ENCODE results near the gene SH2D2A. TPM values are rescaled to one million over a fixed set of nuclear protein-coding genes. Genes with fewer than 3 reads are reported as not detected.

SH2D2A gene
- total RNA-seq, 2 donors from 2014 or later = 153 to 188 TPM

DNA sequence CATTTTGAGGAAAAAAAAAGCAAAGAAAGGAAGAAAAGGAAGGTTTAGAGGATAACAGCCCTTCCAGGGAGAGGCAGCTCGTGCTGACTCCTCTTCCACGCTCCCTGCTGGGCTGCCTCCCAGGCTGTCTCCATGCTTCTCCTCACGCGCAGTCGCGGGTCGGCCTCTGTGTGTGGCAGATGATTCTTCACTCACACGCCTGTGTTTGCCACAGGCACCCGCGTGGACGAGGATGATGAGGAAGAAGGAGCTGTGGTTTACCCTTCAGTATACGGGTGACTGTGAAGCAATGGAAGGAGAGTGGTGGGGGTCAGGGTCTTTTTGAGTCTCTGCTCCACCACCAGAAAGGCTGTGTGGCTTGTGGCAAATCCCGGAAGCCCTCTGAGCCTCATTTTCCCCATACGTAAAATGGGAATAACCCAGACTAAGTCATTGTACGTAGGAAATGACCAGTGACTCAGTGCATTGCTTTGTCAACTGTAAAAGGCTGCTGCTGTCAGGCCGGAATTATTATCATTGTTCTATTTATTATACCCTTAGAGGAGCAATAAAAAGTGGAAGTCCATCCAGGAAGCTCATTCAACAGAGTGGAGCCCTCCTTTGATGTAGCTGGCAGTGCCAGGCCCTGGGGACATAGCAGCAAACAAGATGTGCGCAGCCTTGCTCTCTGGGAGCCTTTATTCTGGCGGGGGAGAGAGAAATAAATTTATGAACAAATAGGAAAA lies 11.9 kb upstream of the SH2D2A start:
- Mint-ChIP-seq H3K4me3 (no peak overlapping the region), H3K27me3 (peaks cover 5 to 6% of the 10 kb centered on the region in 2 donors), H3K36me3 (no peaks in the 10 kb centered on the region), H3K9me3 (no peaks in the 10 kb centered on the region), H3K27ac (no peak overlapping the region), H3K4me1 (ENCODE audit: low read depth in 2 of 2) (peaks cover 5 to 6% of the 10 kb centered on the region in 2 donors)
- ATAC-seq = no peak
- DNase-seq (ENCODE audit: low spot score) = no peak

DNA sequence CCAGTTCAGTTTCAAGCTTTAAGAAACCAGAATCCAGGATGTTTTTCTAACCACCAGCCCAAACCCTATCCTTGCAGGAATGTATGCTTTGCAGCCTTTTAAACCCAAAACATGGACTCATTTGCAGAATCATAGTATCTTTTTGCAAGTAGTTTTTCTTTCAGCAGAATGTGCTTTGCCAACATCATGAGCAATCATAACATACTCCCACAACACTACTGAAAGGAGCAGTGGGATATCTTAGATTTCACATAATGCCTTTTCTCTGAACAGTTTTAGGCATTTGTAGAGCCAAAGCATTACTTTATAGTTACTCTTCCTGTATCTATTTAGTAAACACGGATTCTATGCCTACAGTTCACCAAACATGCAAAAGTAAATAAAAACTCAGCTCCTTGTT lies 10.0 kb upstream of the SH2D2A start:
- DNase-seq (ENCODE audit: low spot score) = no peak
- peaks cover 16 to 17% of the 10 kb centered on the region in 2 donors for H3K4me1 Mint-ChIP-seq (ENCODE audit: low read depth in 2 of 2)
- no peak overlapping the region for H3K4me3 Mint-ChIP-seq
- H3K27me3 Mint-ChIP-seq = peaks cover 5 to 6% of the 10 kb centered on the region in 2 donors
- H3K27ac Mint-ChIP-seq = no peak overlapping the region
- H3K9me3 Mint-ChIP-seq = no peaks in the 10 kb centered on the region
- H3K36me3 Mint-ChIP-seq = no peaks in the 10 kb centered on the region
- ATAC-seq = no peak

DNA sequence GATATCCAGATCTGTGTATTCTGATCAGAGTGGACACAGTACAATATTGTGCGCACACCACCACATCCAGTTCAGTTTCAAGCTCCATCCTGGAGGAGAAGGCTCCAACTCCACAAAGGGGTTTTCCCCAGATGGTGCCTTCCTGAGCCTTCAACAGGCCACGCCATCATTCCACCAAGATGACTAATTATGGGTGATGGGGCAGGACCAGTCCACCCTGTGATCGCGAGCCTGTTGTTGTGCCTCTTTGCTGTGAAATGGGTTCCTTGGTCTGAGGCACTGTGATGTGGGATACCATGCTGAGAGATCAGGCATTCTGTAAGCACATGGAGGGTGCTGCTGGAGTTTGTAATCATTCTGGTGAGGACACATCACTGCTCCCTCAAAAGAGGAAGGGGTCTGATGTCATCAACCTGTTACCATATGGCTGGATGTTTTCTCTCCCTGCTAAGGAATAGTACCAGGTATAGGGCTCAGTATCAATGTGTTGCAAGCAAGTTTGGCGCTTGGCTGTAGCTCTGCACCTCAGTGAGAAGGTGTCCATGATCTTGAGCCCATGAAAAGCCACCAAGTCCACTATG lies 6.7 kb upstream of the SH2D2A start:
- Mint-ChIP-seq H3K27ac (peak overlapping the region in 1 of 2 donors; percentile 56), H3K4me3 (peak overlapping the region; percentile 4), H3K36me3 (no peaks in the 10 kb centered on the region), H3K27me3 (no peaks in the 10 kb centered on the region), H3K4me1 (ENCODE audit: low read depth in 2 of 2) (peaks cover 35 to 36% of the 10 kb centered on the region in 2 donors), H3K9me3 (no peaks in the 10 kb centered on the region)
- ATAC-seq (no peak), DNase-seq (ENCODE audit: low spot score) (no peak)

DNA sequence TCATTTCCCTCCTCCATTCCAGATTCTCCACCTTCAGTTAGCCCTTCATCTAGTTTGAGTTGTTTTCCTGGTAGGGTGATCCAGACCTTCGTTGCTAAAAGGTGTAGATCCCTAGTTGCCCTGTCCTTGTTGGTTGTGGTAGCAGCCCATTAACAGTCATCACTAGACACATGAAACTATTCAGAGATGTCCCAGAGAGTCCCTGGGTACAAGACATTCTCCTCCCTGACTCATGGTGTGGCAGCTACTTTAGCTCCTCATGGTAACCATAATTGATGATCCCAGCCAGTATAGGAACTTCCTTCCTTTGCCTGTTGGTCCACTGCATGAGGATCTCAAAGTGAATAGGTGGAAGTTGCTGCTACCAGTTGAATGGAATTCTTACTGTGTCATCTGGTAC lies 6.0 kb upstream of the SH2D2A start:
- H3K4me3 Mint-ChIP-seq = peak overlapping the region; percentile 4
- ATAC-seq (no peak), DNase-seq (ENCODE audit: low spot score) (no peak)
- no peaks in the 10 kb centered on the region for H3K9me3 Mint-ChIP-seq
- peak overlapping the region in 1 of 2 donors; percentile 56 for H3K27ac Mint-ChIP-seq
- peaks cover 41 to 42% of the 10 kb centered on the region in 2 donors for H3K4me1 Mint-ChIP-seq (ENCODE audit: low read depth in 2 of 2)
- no peaks in the 10 kb centered on the region for H3K27me3 Mint-ChIP-seq
- H3K36me3 Mint-ChIP-seq = no peaks in the 10 kb centered on the region

DNA sequence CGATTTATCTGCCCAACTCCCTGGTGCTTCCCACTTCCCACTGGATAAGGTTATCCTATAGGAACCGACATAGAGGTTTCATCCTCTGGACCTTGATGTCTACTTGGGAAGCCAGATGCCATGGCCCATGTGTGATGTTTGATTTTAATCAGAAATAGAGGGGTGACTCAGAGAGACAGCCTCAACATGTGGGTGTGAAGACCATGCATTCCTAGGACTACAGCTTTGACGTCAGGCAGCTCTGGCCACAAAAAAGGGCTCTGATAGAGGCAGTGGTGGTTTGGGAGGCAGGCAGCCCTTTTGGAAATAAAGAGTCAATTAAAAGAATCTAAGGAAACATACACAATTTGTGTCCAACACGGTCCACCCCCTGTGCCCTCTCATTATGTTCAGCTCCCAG lies 5.2 kb upstream of the SH2D2A start:
- H3K27me3 Mint-ChIP-seq = no peaks in the 10 kb centered on the region
- H3K27ac Mint-ChIP-seq = peak overlapping the region; percentile 29 to 56
- H3K4me3 Mint-ChIP-seq = peak overlapping the region; percentile 47
- DNase-seq (ENCODE audit: low spot score) = no peak
- ATAC-seq = peak; percentile 71 to 88
- no peaks in the 10 kb centered on the region for H3K9me3 Mint-ChIP-seq
- peaks cover 45 to 46% of the 10 kb centered on the region in 2 donors for H3K4me1 Mint-ChIP-seq (ENCODE audit: low read depth in 2 of 2)
- no peaks in the 10 kb centered on the region for H3K36me3 Mint-ChIP-seq

DNA sequence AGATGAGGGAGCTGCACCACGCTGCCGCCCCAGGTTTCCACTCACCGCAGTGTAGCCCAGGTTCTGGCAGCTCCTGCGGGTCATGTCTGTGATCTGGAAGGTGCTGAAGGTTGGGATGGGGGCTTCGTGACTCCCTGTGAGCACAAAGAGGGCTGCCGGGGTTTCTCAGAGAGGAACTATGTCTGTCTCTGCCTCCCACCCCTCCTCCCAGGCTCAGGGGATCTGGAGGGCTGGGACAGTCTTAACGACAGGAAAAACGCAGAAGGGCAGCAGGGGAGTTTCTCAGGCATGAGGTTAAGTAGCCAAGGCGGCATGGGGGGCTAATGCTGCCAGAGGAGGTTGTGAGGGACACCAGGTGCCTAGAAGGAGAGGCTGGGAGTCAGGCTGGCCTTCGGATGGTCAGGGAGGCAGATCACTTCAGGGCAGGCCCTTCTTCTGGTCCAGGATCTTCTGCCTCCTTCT lies 656 bp downstream of the SH2D2A start:
- peaks cover 28% of the 10 kb centered on the region for H3K36me3 Mint-ChIP-seq
- DNase-seq (ENCODE audit: low spot score) = no peak

DNA sequence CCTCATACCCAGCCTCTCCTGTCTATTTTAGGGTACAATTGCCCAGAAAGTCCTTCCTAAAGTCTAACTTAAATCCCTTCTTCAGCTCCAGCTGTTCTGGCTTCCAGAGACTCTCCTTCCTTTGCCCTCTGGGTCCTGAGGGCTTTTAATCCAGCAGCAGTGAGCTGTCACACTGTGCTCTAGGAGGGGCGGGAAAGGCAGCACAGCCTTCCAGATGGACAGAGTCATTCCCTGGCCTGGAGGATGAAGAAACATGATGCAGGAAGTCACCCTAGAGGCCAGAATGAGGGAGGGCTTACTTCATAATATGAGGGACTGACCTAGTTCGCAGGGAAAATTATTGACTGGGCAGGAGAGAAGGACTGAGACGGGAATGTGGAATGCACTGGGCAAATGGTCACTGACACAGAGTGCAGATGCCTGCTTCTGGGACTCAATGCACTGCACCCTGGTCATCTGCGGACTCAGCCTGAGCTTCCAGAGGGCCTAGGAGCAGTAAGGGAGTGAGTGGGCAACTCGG lies 1.3 kb downstream of the SH2D2A start:
- H3K9me3 Mint-ChIP-seq = no peaks in the 10 kb centered on the region
- H3K4me3 Mint-ChIP-seq = peak overlapping the region; percentile 95
- DNase-seq (ENCODE audit: low spot score) = no peak
- peaks cover 31% of the 10 kb centered on the region for H3K36me3 Mint-ChIP-seq
- no peaks in the 10 kb centered on the region for H3K27me3 Mint-ChIP-seq
- ATAC-seq = no peak
- peak overlapping the region; percentile 93 to 99 for H3K27ac Mint-ChIP-seq
- H3K4me1 Mint-ChIP-seq (ENCODE audit: low read depth in 2 of 2) = peaks cover 71% of the 10 kb centered on the region in 2 donors

More for the DNA sequence above, 656 bp downstream of the SH2D2A start:
- H3K4me1 Mint-ChIP-seq (ENCODE audit: low read depth in 2 of 2) = peaks cover 72 to 76% of the 10 kb centered on the region in 2 donors
- H3K27ac Mint-ChIP-seq = peak overlapping the region; percentile 93 to 99
- no peaks in the 10 kb centered on the region for H3K27me3 Mint-ChIP-seq
- ATAC-seq = no peak
- peak overlapping the region; percentile 95 for H3K4me3 Mint-ChIP-seq
- H3K9me3 Mint-ChIP-seq = no peaks in the 10 kb centered on the region

DNA sequence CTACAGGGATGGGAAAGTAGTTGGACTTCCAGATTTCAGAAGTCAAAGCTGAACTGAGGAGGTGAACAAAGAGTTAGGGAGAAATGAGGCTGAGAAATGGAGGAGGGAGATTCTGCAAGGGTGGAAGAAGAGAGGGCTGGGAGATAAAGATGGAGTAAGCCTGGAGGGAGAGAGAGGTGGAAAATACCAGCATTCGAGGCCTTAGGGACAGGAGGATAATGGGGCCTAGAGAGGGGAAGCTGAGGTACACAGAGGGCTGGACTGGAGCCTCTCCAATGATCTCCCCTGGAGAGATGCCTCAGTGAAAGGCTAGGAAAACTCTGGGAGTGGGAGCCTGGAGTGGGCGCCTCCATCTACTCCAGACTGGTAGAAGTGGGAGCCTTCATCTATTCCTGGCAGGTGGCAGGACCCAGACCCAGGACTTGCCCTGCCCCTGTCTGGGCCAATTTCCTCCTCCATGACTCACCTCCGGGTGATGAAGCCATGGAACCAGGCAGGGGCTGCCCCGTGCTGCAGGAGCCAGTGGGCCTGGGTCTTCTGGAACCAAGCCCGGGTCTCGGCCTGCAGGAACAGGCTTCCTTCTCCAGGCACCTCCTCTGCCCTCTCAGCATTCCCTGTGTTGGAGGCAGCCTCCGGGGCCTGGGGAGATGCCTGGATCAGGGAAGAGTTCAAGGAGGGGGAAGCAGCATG lies 1.9 kb downstream of the SH2D2A start:
- peaks cover 31% of the 10 kb centered on the region for H3K36me3 Mint-ChIP-seq

DNA sequence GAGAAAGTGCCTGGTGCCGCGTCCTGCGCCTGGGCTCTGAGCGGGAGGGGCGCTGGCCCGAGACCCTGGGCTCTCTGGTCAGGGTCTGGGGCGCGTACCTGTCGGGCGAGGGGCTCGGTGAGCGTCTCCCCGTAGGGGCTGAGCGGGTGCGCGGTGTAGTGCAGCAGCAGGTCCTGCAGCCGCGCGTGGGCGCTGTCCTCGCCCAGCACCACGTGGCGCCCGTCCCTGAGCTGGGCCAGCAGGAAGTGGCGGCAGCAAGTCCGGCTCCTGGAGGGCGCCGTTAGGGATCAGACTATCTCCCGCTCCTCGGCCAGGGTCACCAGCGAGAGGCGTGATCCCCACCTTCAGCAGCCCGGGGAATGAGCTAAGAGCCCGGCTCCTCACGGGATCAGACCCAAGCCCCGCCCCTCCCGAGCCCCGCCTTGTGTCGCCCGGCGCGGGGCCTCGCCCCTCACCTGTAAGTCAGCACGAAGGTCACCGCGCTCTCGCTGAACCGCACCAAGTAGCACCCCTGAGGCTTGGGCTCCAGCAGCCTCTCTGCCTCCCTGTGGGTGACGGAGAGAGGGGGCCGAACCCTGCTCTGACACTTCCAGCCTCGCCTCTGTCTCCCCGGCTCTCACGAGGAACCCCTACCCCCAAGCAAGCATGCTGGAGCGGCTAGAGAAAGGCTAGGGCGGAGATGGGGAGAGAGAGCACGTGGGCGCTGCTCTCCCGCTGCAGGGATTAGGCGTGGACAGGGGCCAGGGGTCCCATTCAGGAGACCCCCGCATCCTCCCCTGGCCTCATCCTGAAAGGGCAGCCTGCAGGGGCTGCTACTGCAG lies 2.7 kb downstream of the SH2D2A start:
- peak; percentile 81 for DNase-seq (ENCODE audit: low spot score)
- Mint-ChIP-seq H3K9me3 (no peaks in the 10 kb centered on the region), H3K36me3 (peaks cover 31% of the 10 kb centered on the region), H3K4me3 (peak overlapping the region; percentile 95), H3K27ac (peak overlapping the region; percentile 93 to 99), H3K27me3 (no peaks in the 10 kb centered on the region), H3K4me1 (ENCODE audit: low read depth in 2 of 2) (peaks cover 74 to 75% of the 10 kb centered on the region in 2 donors)
- ATAC-seq = peak; percentile 52 to 56

More for the DNA sequence above, 1.9 kb downstream of the SH2D2A start:
- Mint-ChIP-seq H3K27me3 (no peaks in the 10 kb centered on the region), H3K4me1 (ENCODE audit: low read depth in 2 of 2) (peaks cover 68 to 70% of the 10 kb centered on the region in 2 donors), H3K4me3 (peak overlapping the region; percentile 95), H3K9me3 (no peaks in the 10 kb centered on the region), H3K27ac (peak overlapping the region; percentile 93 to 99)
- ATAC-seq (peak in 1 of 2 donors; percentile 28), DNase-seq (ENCODE audit: low spot score) (no peak)

DNA sequence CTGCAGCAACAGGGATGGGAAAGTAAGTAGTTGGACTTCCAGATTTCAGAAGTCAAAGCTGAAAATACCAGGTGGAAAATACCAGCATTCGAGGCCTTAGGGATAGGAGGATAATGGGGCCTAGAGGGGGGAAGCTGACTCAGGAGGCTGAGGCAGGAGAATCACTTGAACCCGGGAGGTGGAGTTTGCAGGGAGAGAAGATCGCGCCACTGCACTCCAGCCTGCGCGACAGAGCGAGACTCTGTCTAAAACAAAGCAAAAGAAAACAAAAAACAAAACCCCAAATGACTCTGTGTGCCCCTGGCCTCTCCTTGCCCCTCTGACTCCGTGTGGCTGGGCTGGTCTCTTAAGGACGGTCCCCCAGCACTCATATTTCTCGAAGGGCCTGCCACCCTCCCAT lies 3.4 kb downstream of the SH2D2A start:
- H3K36me3 Mint-ChIP-seq = peaks cover 31% of the 10 kb centered on the region
- H3K27me3 Mint-ChIP-seq = no peaks in the 10 kb centered on the region

DNA sequence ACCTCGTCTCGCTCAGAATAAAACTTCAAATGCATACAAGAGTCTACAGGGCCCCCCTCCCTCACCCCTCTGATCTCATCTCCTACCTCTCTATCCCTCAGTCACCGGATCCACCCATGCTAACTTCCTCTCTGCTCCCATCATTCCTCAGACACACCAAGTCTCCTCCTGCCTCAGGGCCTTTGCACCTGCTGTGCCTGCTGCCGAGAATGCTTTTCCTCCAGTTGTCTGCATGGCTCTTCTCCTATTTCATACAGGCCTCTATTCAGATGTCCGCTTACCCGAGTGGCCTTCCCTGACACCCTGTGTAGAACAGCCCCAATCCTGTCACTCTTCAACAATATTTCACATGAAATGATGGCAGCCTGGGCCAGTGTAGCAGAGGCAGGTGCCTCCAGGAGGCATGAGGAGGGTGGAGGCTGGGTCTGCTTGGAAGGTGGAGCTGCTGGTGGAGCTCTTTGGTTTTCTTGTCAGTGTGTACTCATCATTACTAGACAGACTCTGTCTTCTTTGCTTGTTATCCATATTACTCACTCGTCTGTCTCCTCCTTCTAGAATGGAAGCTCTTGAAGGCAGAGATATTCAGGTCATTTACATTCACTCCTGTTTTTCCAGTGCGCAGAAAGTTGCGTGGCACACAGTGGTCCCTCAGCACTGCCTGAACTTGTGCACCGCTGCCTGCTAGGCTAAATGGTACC lies 4.2 kb downstream of the SH2D2A start:
- ATAC-seq (no peak), DNase-seq (ENCODE audit: low spot score) (no peak)
- Mint-ChIP-seq H3K9me3 (no peaks in the 10 kb centered on the region), H3K36me3 (peaks cover 31% of the 10 kb centered on the region), H3K4me1 (ENCODE audit: low read depth in 2 of 2) (peaks cover 80 to 82% of the 10 kb centered on the region in 2 donors), H3K27me3 (no peaks in the 10 kb centered on the region), H3K4me3 (peak overlapping the region; percentile 95), H3K27ac (peak overlapping the region; percentile 93 to 99)

More for the DNA sequence above, 3.4 kb downstream of the SH2D2A start:
- H3K4me1 Mint-ChIP-seq (ENCODE audit: low read depth in 2 of 2) = peaks cover 78 to 79% of the 10 kb centered on the region in 2 donors
- DNase-seq (ENCODE audit: low spot score) (no peak), ATAC-seq (no peak)
- peak overlapping the region; percentile 95 for H3K4me3 Mint-ChIP-seq
- H3K9me3 Mint-ChIP-seq = no peaks in the 10 kb centered on the region
- H3K27ac Mint-ChIP-seq = peak overlapping the region; percentile 93 to 99

DNA sequence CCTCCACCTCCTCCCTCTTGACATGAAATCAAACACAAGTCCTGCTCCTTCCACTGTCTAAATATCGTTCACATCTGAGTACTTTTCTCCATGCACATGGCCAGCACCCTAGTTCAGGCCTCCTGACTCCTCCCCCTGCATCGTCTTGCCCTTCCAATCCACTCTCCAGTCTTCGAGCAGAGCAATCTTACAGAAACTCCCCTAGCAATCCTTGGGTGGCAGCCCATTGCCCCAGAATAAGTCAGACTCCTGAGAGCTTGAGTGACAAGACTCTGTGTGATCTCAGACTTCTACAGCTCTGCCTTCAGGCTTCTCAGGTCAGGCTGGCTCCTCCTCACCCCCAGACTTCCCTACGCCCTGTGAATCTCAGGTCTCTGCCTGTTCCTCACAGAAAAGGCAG lies 5.5 kb downstream of the SH2D2A start:
- no peak for ATAC-seq
- Mint-ChIP-seq H3K4me3 (peak overlapping the region; percentile 95), H3K4me1 (ENCODE audit: low read depth in 2 of 2) (peaks cover 83 to 84% of the 10 kb centered on the region in 2 donors), H3K36me3 (peaks cover 40% of the 10 kb centered on the region), H3K27ac (peak overlapping the region; percentile 93 to 99), H3K27me3 (no peaks in the 10 kb centered on the region), H3K9me3 (no peaks in the 10 kb centered on the region)
- DNase-seq (ENCODE audit: low spot score) = no peak
